Muscle of arm (tissue), 12 donors: Measurements from ENCODE around the gene ATP5F1D. TPM values are rescaled to one million over a fixed set of nuclear protein-coding genes. Genes with fewer than 3 reads are reported as not detected.

Experiments
- DNase-seq: peaks from one replicate; pipeline ENCODE4 v3.0.0-alpha.2; 2013
- polyA plus RNA-seq, 12 donors: library from polyadenylated mRNA; unstranded; fragments of 120-200 nt; gene quantifications; one replicate each; pipeline ENCODE4 v1.2.1, GENCODE V29; 2013; ENCODE audit not compliant: insufficient read length in 12 of 12

The ATP5F1D gene
- polyA plus RNA-seq, 12 donors: 94.6 to 231 (median 136) TPM; not detected in 1

- DNase-seq: no peak
Observed at GRCh38 chr19:1254530-1255185, 13.1 kb downstream of the ATP5F1D start.

DNA sequence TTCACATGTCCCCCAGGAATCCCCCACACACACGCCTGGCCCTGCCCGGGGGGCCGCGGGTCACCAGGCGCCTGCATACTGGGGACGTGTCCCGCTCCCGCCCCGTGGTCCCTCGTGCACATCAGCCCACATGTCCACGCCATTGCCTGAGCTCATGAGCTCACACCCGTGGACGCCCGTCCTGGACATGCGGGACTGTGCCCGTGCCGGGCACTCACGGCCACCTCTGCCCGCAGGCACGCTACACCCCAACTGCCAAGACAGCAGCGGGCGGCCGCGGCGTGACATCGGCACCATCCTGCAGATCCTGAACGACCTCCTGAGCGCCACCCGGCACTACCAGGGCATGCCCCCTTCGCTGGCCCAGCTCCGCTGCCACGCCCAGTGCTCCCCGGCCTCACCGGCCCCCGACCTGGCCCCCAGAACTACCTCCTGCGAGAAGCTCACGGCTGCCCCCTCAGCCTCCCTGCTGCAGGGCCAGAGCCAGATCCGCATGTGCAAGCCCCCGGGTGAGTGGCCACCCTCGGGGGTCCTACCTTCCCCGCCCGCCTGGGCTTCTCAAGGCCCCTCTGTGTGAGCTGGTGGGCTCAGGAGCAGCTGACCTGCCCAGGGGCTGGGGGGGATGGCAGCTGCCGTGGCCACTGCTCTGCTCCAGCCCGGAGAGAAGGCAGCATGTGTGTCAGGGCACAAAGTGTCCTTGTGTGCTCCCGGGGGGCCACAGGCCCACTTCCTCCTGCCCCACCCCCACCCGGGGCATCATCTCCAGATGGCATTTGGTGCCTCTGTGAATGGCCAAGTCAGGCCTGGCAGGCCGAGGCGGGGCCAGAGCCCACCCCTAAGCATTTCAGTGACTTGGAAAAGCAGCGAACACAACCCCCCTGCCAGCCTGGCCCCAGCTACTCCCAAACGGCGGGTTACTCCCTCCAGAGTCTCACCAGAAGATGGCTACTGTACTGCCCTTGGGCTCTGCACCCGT, 13.9 kb downstream of the ATP5F1D start:
- no peak for DNase-seq

- no peak for DNase-seq
Observed at GRCh38 chr19:1256646-1257474, 15.3 kb downstream of the ATP5F1D start.

GRCh38 chr19:1257475-1258162, 16.1 kb downstream of the ATP5F1D start:
- DNase-seq: no peak

DNA sequence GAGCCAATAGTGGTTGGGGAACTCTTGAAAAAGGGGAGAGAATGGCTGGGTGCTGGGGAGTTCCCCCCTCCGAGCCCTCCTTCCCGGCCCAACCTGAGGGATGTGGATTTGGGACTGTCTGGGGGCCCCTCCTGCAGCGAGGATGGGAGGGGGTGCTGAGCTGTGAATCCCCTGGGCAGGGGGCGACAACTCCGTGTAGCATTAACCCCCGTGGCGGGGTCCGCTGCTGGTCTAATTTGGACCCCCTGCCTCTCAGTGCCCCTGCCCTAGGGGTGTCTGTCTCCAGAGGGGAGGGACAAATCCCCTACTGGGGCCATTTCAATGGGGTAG, 16.6 kb downstream of the ATP5F1D start:
- DNase-seq: no peak

GRCh38 chr19:1258707-1259205, 17.2 kb downstream of the ATP5F1D start:
- no peak for DNase-seq

DNA sequence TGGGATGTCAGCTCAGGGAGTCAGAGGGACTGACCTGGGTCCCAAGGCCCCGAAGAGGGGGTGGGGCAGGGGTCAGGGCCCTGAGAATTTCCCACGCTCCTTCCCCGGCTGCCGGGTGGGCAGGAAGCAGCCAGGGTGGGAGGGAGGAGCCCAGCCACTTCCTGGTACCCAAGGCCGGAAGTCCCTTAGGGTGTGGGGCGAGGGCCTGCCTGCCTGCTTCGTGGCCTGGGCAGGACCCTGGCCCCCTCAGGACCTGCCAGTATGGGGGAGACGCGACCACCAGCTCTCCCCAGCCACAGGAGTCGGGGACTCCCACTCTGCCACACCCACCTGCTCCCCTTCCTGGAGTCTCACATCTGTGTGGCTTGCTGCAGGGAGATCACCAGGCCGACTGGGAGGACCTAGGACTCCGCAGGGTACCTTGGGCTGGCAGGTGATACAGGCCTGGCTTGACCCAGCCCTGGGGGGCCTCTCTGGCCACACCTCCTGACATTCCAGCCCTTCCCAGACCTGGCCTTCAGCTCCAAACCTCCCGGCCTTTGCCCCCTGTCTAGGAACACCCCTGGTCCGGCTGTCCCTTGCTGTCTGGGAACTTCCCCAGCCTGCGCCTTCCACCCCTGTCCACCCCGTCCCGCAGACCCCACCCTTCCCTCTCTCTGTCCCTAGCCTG, 17.8 kb downstream of the ATP5F1D start:
- DNase-seq: no peak

DNA sequence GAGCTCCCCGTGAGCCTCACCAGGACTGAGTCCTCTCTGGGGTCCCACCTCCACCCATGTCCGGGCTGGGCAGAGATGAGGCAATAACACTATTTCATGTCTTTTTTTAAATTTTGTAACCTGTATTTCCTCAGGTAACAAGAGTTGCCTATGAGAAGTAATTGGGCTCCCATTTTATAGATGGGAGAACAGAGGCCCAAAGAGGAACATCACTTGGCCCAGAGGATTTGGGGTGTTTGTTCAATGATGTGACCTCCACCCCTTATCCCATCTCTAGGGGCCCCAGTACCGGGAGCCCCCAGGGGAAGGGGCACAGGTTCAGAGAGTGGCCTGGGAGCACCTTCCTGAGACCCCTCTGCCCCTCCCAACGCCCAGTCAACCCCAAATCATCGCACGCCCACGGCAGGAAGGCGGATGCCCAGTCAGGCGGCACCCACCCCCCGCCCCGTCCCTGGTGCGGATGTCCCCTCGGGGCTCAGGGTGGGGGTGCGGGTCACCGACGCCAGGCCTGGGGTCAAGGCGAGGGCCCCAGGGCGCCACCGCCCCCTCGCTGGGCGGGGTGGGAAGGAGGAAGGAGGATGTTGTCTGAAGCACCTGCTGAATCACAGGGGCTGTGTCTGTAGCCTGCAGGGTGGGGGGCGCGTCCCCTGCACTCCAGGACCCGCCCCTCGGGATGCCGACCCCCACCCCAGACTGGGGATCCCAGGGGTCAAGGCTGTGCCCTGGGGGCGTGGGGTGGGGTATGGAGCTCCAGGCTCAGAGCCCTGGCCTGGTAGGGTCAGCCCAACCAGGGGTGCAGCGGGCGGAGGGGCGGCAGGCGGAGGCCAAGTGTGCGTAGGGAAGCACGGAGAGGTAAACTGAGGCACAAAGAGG, 18.6 kb downstream of the ATP5F1D start:
- DNase-seq: no peak

GRCh38 chr19:1260749-1261537, 19.4 kb downstream of the ATP5F1D start:
- DNase-seq: peak; percentile 97

- no peak for DNase-seq
Observed at GRCh38 chr19:1261538-1261797, 19.9 kb downstream of the ATP5F1D start.

- no peak for DNase-seq
Observed at GRCh38 chr19:1261798-1262622, 20.5 kb downstream of the ATP5F1D start.

DNA sequence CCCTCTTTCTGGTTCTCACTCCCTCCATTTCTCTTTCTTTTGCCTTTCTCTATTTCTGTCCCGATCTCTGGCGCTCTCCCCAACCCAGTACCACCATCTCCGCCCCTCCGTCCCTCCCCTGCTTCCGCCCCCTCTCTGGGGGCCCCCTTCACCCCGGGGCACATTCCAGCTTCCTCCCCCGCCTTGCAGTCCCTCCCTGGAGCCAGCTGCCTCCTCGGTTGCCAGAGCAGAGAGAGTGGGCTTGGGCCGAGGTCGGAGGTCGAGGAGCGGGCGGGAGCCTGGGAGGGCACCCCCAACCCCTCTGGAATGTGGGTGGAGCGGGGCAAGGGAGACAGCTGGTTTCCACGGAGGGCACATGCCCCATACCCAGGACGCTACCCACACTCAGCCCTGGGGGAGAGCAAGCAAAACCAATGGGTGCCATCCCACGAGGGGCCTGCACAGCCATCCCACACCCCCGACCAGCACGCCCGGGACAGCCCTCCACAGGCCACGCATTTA, 21.1 kb downstream of the ATP5F1D start:
- DNase-seq: no peak

- DNase-seq: no peak
Observed at GRCh38 chr19:1263188-1263587, 21.6 kb downstream of the ATP5F1D start.

- DNase-seq: no peak
Observed at GRCh38 chr19:1264801-1265614, 23.5 kb downstream of the ATP5F1D start.

DNA sequence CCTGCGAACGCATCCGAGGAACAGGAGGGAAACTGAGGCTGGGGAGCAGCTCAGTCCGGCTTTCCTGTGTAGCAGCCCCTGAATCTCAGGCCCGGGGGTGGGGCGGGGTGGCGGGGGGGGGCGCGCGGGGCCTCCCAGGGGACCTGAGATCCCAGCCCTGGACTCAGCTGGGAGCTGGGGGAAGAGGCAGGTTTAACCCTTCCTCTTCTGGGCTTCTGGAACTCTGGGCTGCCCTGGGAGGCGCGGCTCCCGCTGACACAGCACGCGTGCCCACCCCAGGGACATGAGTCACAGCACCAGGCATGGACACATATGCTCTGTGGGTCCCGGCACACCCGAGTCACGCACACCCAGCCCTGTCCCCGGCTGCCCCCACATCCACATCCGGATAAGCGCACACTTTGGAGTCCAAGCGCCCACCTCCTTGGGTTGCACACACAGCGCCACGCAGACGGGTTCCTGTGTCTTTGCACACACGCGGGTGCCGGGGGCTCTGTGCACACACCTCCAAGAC, 24.1 kb downstream of the ATP5F1D start:
- DNase-seq: no peak

GRCh38 chr19:1266129-1266915, 24.8 kb downstream of the ATP5F1D start:
- peak; percentile 72 for DNase-seq
